Cortex of kidney (tissue), 1 donor: ENCODE data around the gene NSG2.
"Not testable (repeated sequence)": the region's sequence is repeated elsewhere in the genome, so short reads cannot be mapped to it uniquely, and the experiment has no call there.

Experiments
- DNase-seq: peaks from one replicate; lab custom pipeline; 2025; lab: John Stamatoyannopoulos, UW

NSG2 gene

DNA sequence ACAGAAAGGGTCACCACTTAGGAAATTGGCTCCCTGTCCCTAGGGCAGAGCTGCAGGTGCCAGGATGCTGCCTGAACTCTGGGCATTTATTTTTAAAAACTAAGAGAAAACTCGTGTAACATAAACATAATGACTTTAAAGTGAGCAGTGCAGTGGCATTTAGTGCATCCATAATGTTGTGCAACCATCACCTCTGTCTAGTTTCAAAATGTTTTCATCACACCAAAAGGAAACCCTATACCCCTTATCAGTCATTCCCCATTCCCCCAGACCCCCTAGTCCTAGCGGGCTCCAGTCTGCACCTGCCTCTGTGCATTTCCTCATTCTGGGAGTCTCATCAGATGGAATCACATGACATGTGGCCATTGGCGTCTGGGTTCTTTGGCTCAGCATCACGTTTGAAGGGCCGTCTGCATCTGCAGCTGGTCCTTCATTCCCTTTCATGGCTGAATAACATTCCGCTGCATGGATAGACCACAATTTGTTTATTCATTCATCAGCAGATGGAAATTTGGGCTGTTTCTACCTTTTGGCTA is 55.8 kb downstream of the NSG2 start:
- DNase-seq, result no peak

DNA sequence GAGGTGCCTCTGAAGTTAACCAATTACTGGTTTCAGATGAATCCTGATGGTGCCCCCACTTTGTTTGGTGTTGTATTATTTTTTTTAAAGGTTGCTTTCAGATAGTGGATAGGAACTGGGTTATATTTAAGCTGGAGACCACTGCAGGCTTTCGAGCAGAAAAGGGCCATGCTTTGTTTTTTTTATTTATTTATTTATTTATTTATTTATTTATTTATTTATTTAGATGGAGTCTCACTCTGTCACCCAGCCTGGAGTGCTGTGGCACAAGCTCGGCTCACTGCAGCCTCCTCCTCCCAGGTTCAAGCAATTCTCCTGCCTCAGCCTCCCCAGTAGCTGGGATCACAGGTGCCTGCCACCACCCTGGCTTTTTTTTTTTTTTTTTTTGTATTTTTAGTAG is 57.1 kb downstream of the NSG2 start:
- not testable (repeated sequence) for DNase-seq

GRCh38 chr5:174106997-174107655 is 61.6 kb downstream of the NSG2 start:
- no peak for DNase-seq

- no peak for DNase-seq
Measured at GRCh38 chr5:174108745-174109144, 63.2 kb downstream of the NSG2 start.

- DNase-seq, result no peak
Measured at GRCh38 chr5:174109698-174110260, 64.3 kb downstream of the NSG2 start.

- no peak for DNase-seq
Measured at GRCh38 chr5:174110310-174110709, 64.8 kb downstream of the NSG2 start.

DNA sequence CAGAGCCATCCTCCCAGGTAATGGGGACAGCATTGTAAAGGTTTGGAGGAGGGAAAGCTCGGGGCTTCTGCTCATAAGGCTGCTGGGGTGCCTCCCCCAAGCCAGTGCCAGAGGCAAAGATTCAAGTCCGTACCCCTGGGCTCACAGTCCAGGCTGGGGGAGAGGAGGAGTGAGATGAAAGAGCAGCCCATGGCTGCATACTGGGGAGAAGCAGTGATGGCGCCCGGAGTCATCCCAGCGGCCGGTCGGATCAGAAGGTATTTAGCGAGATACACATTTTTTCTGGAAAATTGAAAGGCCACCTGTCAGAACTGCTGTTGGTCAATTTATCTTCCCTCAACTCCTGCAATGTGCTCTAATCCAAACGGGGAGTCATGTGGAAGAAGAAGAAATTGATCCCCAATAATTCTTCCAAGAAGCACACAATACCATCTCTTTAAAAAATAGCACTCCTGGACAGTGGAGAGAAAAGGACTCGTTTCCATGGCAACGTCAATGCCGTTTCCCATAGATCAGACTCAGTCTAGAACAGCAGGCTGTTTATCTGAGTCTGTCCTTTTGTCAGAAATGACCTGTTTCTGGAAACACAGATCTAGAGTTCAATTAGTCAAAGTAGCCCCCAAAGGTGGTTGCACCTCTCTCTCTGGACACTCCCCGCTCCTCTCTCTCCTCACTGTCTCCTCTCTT is 65.9 kb downstream of the NSG2 start:
- DNase-seq, result no peak

GRCh38 chr5:174115226-174115625 is 69.7 kb downstream of the NSG2 start:
- no peak for DNase-seq

DNA sequence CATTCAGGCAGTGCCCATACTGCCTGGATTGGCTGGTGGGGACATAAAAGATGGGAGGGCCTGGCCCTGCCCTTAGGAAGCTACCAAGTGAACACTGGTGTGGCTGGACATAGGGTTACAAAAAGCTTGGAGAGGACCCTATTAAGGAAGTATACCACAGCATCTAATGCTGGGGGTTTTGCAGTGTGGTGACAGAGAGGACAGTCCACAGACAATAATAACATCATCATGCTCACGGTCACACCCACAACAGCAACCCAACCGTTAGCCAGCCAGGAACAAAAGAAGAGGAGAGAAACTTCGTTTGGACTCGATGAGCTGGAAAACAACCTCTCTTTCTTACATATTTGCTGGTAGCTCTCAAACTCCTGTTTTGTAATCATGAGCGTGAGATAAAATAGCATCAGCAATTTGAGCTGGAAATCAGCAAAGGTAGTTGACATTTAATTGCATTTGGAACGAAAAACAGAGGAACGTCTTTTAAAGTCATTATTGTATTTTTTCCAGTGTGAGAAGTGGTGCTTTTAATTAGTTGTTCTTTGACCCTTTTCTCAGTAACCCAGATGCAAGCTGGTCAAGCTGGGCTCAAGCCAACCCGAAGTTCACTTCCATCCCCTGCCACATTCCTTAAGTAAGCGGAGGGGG is 73.4 kb downstream of the NSG2 start:
- no peak for DNase-seq

DNA sequence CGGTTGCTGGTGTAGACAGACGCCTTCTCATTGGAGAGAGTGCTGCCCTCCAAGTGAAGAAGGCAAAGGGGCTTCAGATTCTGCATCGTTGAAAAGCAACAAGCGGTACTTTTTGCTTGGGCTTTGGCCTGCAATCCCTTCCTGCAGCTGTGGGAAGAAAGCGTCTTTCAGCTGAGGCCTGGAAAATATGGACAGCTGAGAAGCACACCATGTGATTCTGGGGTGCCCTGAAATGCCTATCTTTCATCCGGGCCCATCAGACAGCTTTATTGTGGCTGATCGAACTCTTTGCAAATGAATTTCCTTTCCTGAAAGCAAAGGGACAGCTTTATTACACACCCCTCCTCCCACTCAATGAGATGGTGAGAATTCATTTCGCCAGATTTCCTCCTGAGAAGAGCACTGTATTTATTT is 74.0 kb downstream of the NSG2 start:
- no peak for DNase-seq

DNA sequence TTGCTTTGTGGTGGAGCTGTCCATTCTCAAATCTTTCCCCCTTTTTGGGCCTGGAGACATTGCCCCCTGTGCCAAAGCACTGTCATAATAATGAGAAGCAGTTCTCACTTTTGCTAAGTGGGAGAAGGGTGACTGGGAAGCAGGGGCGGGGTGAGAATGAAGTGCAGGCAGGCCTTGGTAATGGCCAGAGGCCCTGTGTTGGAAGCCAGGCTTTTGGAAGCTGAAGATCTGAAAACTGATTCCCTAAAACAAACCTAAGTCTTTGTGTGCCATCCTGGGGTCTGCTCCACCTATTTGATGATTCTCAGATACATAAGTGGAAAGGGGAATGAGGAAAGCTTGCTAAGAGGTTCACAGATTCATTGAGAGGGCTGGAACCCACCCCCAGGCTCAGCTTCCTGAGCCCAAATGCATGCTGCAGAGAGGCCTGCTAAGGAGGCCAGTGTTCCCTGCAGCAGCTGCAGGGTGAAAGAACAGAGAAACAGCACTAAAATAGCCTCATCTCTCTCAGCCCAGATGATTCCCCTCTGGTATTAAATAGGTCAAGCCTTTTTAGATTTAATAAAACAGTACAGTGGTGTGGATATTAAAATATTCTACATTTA is 75.0 kb downstream of the NSG2 start:
- DNase-seq, result no peak

GRCh38 chr5:174134545-174134944 is 89.0 kb downstream of the NSG2 start:
- no peak for DNase-seq

- DNase-seq, result no peak
Measured at GRCh38 chr5:174139623-174140022, 94.1 kb downstream of the NSG2 start.

- DNase-seq, result no peak
Measured at GRCh38 chr5:174140452-174141020, 95.0 kb downstream of the NSG2 start.

GRCh38 chr5:174141398-174141797 is 95.9 kb downstream of the NSG2 start:
- no peak for DNase-seq

- DNase-seq, result no peak
Measured at GRCh38 chr5:174145091-174145490, 99.6 kb downstream of the NSG2 start.

- DNase-seq, result no peak
Measured at GRCh38 chr5:174145821-174146220, 100.3 kb downstream of the NSG2 start.

DNA sequence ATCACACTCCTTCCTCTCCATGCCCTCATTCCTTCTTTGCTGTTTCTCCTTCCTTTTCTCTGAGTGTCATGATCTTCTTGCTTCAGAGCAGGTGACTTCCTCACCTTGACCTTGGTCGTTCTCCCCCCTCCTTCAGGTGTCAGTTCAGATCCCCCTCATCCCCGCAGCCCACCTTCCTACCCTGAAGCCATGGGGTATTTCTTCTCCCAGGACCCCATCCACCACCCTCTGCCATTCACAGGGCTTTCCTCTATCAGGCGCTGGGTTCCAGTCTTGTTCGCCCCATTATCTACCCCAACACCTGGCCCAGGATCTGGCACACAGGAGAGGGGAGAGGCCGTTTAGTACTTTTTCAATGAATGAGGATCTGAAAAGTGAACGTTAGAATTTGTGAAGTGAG is 101.0 kb downstream of the NSG2 start:
- DNase-seq, result no peak

- not testable (repeated sequence) for DNase-seq
Measured at GRCh38 chr5:174147012-174147411, 101.5 kb downstream of the NSG2 start.

DNA sequence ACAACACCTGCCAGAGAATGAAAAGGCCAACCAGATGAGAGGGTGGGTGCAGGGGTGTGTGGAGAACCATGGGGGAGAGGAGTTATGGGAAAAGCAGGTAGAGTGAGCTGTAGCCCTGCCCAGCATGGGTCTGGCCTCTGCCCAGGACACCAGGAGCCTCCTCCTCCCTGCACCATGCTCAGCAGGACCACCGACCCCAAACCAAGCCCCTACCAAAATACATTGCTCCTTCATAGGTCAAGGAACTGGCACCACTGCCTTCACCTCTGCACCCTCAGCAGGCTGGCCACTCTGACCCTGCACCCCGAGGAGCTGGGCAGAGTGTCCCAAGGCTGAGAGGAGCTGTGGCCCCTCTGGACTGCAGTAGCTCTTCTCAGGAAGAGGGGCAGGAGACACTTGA is 102.0 kb downstream of the NSG2 start:
- DNase-seq, result no peak

DNA sequence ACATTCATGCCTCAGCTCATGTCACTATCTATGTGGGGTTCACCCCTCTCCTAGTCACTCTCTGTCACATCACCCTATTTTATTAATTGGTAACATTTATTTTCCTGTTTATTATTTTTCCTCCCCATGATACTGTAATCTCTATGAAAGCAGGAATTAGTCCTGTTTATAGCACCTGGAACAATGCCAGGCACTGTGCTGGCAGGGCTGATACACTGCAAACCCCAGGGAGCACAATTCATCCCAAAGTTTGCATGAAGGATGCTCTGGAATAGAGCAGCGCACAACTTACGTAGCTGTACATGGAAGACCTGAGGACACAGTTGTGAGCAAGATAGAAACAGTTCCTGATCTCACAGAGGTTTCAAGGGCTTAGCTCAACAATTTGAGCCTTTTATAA is 103.2 kb downstream of the NSG2 start:
- no peak for DNase-seq

GRCh38 chr5:174149426-174149825 is 103.9 kb downstream of the NSG2 start:
- no peak for DNase-seq
